GM19395 (cell line): ENCODE results near the gene SEC11C.
"Not testable (repeated sequence)": the region's sequence is repeated elsewhere in the genome, so short reads cannot be mapped to it uniquely, and the experiment has no call there.

Experiments
- ATAC-seq: cut with Tn5 transposase; IDR thresholded peaks from one replicate; pipeline ENCODE4 v1.9.1; 2021; ENCODE audit warnings: mild to moderate bottlenecking, moderate library complexity; ENCODE audit not compliant: unreplicated experiment

SEC11C gene

GRCh38 chr18:59139615-59140301, at the start of gene SEC11C:
Gene SEC11C, plus strand, starts transcription at chr18:59139884. Its CDS starts 65 bp downstream, at chr18:59139949.
- ATAC-seq: peak; percentile 89

DNA sequence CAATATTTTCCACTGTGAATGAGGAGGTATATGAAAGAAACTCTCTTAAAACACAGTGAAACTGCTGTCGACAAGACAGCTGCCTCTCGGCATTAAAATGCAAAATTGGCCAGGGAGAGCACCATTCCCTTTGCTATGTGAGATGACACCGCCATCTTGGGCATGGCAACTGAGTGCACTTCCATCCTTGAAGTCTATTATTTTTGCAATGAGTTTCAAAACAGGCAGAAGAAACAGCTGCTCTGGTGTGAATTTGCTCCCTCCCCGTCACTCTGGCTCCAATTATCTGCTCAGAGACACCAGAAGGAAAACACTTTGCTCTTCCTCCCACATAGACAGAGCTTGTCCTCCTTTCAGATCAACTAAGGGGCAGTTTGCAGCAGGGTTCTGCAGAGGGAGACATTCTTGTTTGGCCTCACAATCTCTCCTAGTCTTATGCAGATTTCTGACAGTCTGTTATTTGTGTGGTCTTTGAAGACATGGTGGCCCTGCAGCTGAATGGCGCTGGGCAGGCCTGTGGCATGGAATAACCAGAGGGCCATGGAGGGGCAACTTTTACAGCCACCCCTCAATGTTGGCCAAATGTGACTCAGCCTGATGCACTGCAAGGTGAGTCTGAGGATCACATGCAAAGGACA, 48.6 kb upstream of the SEC11C start:
- ATAC-seq: no peak

DNA sequence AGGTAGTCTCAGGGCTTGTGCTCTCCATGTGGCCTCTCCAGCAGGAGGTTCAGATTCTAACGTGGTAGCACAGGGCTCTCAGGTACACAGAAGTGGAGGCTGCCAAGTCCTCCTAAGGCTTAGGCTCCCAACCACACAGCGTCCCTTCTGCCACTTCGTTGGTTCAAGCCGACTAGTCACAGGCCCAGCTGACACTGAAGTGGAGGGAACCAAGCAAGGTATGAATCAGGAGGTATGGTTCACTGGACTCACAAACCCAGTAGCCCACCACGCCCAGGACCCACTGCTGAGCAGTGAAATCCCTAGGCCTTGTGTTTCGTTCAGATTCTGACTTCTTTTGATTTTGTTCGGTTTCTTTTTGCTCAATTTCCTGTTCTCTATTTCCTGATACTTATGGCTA, 46.0 kb upstream of the SEC11C start:
- no peak for ATAC-seq

GRCh38 chr18:59094569-59094968, 45.1 kb upstream of the SEC11C start:
- ATAC-seq: no peak

- ATAC-seq: no peak
These were observed 43.4 kb upstream of the SEC11C start for GRCh38 chr18:59096098-59096789.

- no peak for ATAC-seq
These were observed 37.8 kb upstream of the SEC11C start for GRCh38 chr18:59101830-59102414.

GRCh38 chr18:59109375-59109774, 30.3 kb upstream of the SEC11C start:
- ATAC-seq: no peak

DNA sequence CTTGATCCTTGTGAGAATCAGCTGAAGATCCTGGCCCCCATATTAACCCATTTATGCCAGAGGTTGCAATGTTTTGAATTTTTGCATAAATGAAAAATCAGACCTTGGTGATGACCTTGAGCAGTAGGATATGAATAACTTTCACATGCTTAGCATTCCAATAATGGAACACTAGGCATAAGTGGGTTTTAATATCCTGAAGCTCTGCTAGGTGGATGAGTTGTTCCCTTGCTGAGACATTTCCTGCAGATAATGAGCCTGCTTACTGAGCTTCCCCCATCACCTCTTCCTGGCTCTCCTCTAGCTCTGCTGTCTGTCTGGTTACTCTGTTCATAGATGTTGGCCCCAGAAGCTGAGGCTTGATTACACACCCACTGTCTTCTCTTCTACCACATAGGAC, 25.5 kb upstream of the SEC11C start:
- ATAC-seq: no peak

GRCh38 chr18:59123588-59124369, 15.9 kb upstream of the SEC11C start:
- ATAC-seq: peak; percentile 57

DNA sequence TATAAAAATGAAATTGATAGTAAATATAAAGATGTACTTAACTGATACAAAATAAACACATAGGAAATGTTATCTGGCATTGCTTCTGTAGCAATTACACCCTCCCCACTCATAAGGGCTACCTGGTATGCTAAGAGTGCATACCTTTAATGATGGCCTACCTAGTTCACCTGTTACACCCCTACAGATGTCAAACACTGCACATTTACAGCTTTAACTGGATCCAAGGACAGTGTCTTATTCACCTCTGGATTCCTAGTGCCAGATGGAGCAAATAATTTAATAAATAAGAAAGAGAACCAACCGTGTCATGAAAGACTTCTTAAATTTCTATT, 15.3 kb upstream of the SEC11C start:
- ATAC-seq: no peak

DNA sequence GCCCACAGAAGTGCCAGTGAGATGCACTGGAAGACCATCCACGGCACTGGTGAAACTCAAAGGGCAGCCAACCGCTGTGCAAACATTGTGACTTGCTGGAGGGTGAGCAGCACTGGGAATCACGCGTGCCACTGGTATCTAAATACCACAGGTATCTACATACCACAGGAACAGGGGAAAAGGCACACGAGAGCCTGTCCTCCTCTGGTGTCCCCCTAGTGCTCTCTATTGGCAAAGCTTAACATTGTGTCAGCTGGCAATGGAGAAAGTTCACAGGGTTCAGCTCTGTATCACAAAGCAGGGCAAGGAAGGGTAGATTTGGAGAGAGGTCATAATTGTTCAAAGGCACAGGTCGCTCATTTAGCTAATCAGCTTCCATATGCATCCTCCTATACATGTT, 12.6 kb upstream of the SEC11C start:
- no peak for ATAC-seq

DNA sequence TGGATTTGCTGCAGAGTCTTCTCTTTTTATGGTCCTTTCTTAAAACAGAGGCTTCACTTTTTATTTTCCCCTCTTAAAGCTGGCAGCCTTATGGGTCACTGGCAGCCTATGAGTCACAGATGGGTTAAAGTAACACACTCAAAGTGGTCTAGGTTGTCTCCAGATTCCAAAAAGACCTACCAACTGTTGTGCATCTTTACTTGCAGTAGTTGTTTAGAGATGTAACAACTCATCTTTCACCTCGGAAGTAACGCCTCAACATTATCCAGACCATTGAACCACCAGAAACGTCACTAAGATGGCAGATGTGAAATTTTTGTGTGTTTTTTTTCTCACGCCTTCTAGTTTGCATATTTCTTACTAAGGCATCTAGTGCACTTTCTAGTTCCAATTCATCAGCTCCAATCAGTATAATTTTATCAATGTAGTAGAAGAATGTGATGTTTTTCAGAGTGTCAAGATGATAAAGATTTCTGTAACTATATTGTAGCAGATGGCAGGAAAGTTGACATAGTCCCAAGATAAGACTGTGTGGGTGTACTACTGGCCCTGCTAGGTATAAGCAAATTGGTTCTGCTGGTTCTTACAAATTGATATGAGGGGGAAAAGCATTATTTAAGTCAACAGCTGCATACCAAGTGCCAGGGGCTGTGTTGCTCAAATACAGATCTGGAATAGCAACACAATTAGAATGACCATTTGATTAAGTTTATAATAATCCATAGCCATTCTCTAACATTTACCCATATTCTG, 9.6 kb upstream of the SEC11C start:
- no peak for ATAC-seq

DNA sequence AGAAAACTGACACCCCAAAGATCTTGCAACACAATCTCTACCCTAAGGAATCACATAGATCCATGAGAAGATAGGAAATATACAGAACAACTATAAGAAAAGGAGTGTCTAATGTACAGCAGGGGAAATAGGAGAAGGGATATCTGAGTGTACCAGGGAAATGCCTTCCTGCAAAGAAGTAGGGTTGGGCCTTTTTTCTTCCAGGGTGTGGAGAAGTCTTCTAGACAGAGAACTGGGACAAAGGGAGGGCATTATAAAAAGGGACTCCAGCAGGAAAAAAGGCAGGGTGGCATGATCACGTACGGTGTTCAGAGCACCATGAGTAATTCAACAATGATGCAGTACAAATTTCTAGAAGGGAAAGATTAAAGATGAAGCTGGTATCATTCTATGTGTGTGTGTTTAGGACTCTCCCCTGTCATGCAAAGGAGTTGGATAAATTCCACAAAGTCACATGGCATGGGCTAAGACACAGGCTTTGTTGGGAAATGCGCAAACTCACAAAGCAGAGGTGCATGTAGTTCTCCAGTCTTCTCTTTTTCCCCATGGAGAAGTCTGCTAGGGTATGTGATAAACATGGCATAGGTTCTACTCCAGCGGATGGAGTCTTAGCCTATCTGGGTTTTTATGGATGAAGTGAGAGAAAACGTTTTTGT, 6.7 kb upstream of the SEC11C start:
- no peak for ATAC-seq

DNA sequence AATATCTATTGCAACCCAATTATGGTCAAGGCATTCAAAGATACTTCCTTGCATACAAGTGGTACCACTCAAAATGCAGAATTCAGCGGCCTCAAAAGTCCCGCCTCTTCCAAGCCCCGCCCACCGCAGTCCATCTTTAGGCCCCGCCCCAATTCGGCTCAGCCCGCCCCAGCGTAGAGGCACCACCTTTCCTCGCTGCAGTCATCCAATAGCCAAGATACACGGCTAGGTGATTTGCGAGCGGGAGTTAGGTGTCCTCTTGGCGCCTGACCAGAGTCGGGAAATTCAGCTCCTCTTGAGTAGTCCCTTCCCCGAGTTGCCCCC, 431 bp upstream of the SEC11C start:
- peak; percentile 77 for ATAC-seq

GRCh38 chr18:59140302-59140885, 710 bp downstream of the SEC11C start:
- ATAC-seq: peak; percentile 2

GRCh38 chr18:59141294-59142068, 1.8 kb downstream of the SEC11C start:
- no peak for ATAC-seq

DNA sequence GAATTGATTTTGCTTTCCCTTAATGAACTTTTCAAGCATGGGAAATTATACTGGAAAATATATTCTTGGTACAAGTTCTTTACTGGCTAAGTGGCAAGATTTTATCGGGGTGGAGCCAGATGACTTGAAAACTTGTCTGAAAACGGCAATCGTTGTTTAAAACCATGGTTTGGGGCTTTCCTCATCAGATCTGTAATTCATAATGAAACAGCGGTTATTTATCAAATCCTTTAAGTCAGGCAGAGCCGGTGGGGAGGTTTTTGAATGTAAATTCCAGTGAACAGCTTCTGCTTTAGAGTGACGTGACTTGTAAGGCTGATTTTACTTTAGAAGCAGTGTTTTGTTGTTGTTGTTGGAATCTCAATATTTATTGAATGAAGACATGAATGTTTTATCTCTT, 2.6 kb downstream of the SEC11C start:
- ATAC-seq: no peak

DNA sequence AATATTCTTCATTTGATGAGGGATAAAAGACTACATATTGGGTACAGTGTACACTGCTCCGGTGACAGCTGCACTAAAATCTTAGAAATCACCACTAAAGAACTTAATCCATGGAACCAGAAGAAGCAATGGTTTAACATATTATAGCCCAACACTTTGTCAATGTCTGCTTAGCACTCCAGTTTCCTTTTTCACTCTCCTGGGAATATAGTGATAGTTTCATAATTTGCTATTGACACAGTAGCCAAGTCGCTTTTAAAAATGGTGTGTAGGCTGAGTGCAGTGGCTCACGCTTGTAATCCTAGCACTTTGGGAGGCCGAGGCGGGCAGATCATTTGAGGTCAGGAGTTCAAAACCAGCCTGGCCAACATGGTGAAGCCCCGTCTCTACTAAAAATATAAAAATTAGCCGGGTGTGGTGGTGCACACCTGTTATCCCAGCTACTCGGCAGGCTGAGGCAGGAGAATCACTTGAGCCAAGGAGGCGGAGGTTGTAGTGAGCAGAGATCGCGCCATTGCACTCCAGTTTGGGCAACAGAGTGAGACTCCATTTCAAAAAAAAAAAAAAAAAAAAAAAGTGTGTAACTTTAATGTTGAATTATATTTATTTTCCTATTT, 3.2 kb downstream of the SEC11C start:
- ATAC-seq: not testable (repeated sequence)
